Adrenal gland (tissue), 5 donors: ENCODE measurements around the gene KCNJ15.

ENCODE experiments used
- POLR2A ChIP-seq, 2 donors: fragments of 450-650 bp; IDR thresholded peaks; one replicate each; pipeline ENCODE4 v1.6.1; 2017; ENCODE audit warnings: antibody characterized with exemption in 2 of 2, mild to moderate bottlenecking in 2 of 2, moderate library complexity in 1 of 2
- TF ChIP-seq, protein P1 (sequence below), 6 experiments: fragments of 450-650 bp in 4 of 6; fragments of 200-600 bp in 2 of 6; sonication (generic) in 1 of 6; IDR thresholded peaks; 1 replicate in 5 of 6; 2 replicates in 1 of 6; pipeline versions ENCODE4 v1.5.1 to v1.8.0; 2016 to 2021; ENCODE audit warnings: antibody characterized with exemption in 6 of 6, mild to moderate bottlenecking in 2 of 6, moderate library complexity in 1 of 6
- donor health status: DM: no; HTN: no; CAD: no.

- TF ChIP-seq, protein P1, sequence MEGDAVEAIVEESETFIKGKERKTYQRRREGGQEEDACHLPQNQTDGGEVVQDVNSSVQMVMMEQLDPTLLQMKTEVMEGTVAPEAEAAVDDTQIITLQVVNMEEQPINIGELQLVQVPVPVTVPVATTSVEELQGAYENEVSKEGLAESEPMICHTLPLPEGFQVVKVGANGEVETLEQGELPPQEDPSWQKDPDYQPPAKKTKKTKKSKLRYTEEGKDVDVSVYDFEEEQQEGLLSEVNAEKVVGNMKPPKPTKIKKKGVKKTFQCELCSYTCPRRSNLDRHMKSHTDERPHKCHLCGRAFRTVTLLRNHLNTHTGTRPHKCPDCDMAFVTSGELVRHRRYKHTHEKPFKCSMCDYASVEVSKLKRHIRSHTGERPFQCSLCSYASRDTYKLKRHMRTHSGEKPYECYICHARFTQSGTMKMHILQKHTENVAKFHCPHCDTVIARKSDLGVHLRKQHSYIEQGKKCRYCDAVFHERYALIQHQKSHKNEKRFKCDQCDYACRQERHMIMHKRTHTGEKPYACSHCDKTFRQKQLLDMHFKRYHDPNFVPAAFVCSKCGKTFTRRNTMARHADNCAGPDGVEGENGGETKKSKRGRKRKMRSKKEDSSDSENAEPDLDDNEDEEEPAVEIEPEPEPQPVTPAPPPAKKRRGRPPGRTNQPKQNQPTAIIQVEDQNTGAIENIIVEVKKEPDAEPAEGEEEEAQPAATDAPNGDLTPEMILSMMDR (IDR thresholded peaks at IDR 0.05): no peak
- no peak for TF ChIP-seq POLR2A (IDR thresholded peaks at IDR 0.05)
Observed at GRCh38 chr21:38228115-38228514, 28.7 kb upstream of the KCNJ15 start.
